ENCODE data around the gene GMCL2. TPM values are rescaled to one million over a fixed set of nuclear protein-coding genes. Genes with fewer than 3 reads are reported as not detected.

GMCL2 gene
- total RNA-seq, 2 experiments from 2014 or later, result not detected

- no peak overlapping the region for H3K4me3 Mint-ChIP-seq
- intact Hi-C loops (cut with micrococcal nuclease), result no loop called here
- no peak for DNase-seq
- H3K27me3 Mint-ChIP-seq, result peaks cover 17% of the 10 kb centered on the region
- H3K36me3 Mint-ChIP-seq, result no peaks in the 10 kb centered on the region
- ChIA-PET POLR2A (no interaction called here), CTCF (no interaction called here)
- peaks cover 4% of the 10 kb centered on the region for H3K4me1 Mint-ChIP-seq (ENCODE audit: low read depth)
- no peak overlapping the region for H3K27ac Mint-ChIP-seq
- no peaks in the 10 kb centered on the region for H3K9me3 Mint-ChIP-seq
Observed at GRCh38 chr5:178192787-178193186, 5.6 kb upstream of the GMCL2 start.

GRCh38 chr5:178192244-178192643 lies 5.1 kb upstream of the GMCL2 start:
- Mint-ChIP-seq H3K4me1 (ENCODE audit: low read depth) (peaks cover 4% of the 10 kb centered on the region), H3K27me3 (peaks cover 17% of the 10 kb centered on the region), H3K36me3 (no peaks in the 10 kb centered on the region), H3K9me3 (no peaks in the 10 kb centered on the region), H3K27ac (no peak overlapping the region), H3K4me3 (no peak overlapping the region)
- no peak for DNase-seq
- intact Hi-C loops (cut with micrococcal nuclease), result no loop called here
- CTCF ChIA-PET, result no interaction called here
- POLR2A ChIA-PET, result no interaction called here

GRCh38 chr5:178191661-178192060 lies 4.5 kb upstream of the GMCL2 start:
- H3K27me3 Mint-ChIP-seq, result peaks cover 17% of the 10 kb centered on the region
- no peaks in the 10 kb centered on the region for H3K9me3 Mint-ChIP-seq
- CTCF ChIA-PET, result no interaction called here
- POLR2A ChIA-PET, result no interaction called here
- intact Hi-C loops (cut with micrococcal nuclease), result no loop called here
- H3K4me3 Mint-ChIP-seq, result no peak overlapping the region
- no peaks in the 10 kb centered on the region for H3K36me3 Mint-ChIP-seq
- peaks cover 4% of the 10 kb centered on the region for H3K4me1 Mint-ChIP-seq (ENCODE audit: low read depth)
- no peak overlapping the region for H3K27ac Mint-ChIP-seq
- DNase-seq, result no peak

- H3K4me3 Mint-ChIP-seq, result no peak overlapping the region
- no peak overlapping the region for H3K27ac Mint-ChIP-seq
- peaks cover 17% of the 10 kb centered on the region for H3K27me3 Mint-ChIP-seq
- DNase-seq, result no peak
- CTCF ChIA-PET, result interaction anchor here (0.7 to 1.2 kb wide), 2 partner anchors 45 to 69 kb away, joined by 3 to 5 read pairs; no protein-coding TSS in a partner anchor
- H3K4me1 Mint-ChIP-seq (ENCODE audit: low read depth), result peaks cover 4% of the 10 kb centered on the region
- POLR2A ChIA-PET, result no interaction called here
- intact Hi-C loops (cut with micrococcal nuclease), result no loop called here
- H3K9me3 Mint-ChIP-seq, result no peaks in the 10 kb centered on the region
- H3K36me3 Mint-ChIP-seq, result no peaks in the 10 kb centered on the region
Observed at GRCh38 chr5:178189433-178189832, 2.3 kb upstream of the GMCL2 start.

- DNase-seq, result no peak
- H3K36me3 Mint-ChIP-seq, result no peaks in the 10 kb centered on the region
- no peak overlapping the region for H3K4me3 Mint-ChIP-seq
- H3K4me1 Mint-ChIP-seq (ENCODE audit: low read depth), result peaks cover 4% of the 10 kb centered on the region
- ChIA-PET POLR2A (no interaction called here), CTCF (no interaction called here)
- intact Hi-C loops (cut with micrococcal nuclease), result no loop called here
- no peaks in the 10 kb centered on the region for H3K9me3 Mint-ChIP-seq
- H3K27ac Mint-ChIP-seq, result no peak overlapping the region
- H3K27me3 Mint-ChIP-seq, result peaks cover 8% of the 10 kb centered on the region
Observed at GRCh38 chr5:178186427-178186826, 744 bp downstream of the GMCL2 start.

- no peak for DNase-seq
- Mint-ChIP-seq H3K36me3 (no peaks in the 10 kb centered on the region), H3K9me3 (no peaks in the 10 kb centered on the region), H3K4me1 (ENCODE audit: low read depth) (peaks cover 4% of the 10 kb centered on the region), H3K27me3 (peaks cover 4% of the 10 kb centered on the region), H3K27ac (no peak overlapping the region), H3K4me3 (no peak overlapping the region)
- intact Hi-C loops (cut with micrococcal nuclease), result no loop called here
- ChIA-PET CTCF (interaction anchor here (1.3 kb wide), 1 partner anchor 107 kb away, joined by 7 read pairs; no protein-coding TSS in a partner anchor), POLR2A (no interaction called here)
Observed at GRCh38 chr5:178182158-178182876, 4.9 kb downstream of the GMCL2 start.

GRCh38 chr5:178180141-178180863 lies 6.9 kb downstream of the GMCL2 start:
- CTCF ChIA-PET, result no interaction called here
- POLR2A ChIA-PET, result no interaction called here
- H3K27me3 Mint-ChIP-seq, result peaks cover 4% of the 10 kb centered on the region
- intact Hi-C loops (cut with micrococcal nuclease), result no loop called here
- no peak overlapping the region for H3K4me3 Mint-ChIP-seq
- no peak overlapping the region for H3K27ac Mint-ChIP-seq
- no peaks in the 10 kb centered on the region for H3K36me3 Mint-ChIP-seq
- no peaks in the 10 kb centered on the region for H3K9me3 Mint-ChIP-seq
- peaks cover 4% of the 10 kb centered on the region for H3K4me1 Mint-ChIP-seq (ENCODE audit: low read depth)
- DNase-seq, result no peak

- H3K9me3 Mint-ChIP-seq, result no peaks in the 10 kb centered on the region
- H3K36me3 Mint-ChIP-seq, result no peaks in the 10 kb centered on the region
- H3K27ac Mint-ChIP-seq, result no peak overlapping the region
- H3K27me3 Mint-ChIP-seq, result peaks cover 4% of the 10 kb centered on the region
- intact Hi-C loops (cut with micrococcal nuclease), result no loop called here
- H3K4me1 Mint-ChIP-seq (ENCODE audit: low read depth), result peaks cover 4% of the 10 kb centered on the region
- H3K4me3 Mint-ChIP-seq, result no peak overlapping the region
- no peak for DNase-seq
- ChIA-PET CTCF (no interaction called here), POLR2A (no interaction called here)
Observed at GRCh38 chr5:178177569-178177968, 9.6 kb downstream of the GMCL2 start.

- no peak for DNase-seq
- peaks cover 4% of the 10 kb centered on the region for H3K27me3 Mint-ChIP-seq
- CTCF ChIA-PET, result no interaction called here
- H3K4me1 Mint-ChIP-seq (ENCODE audit: low read depth), result no peaks in the 10 kb centered on the region
- H3K4me3 Mint-ChIP-seq, result no peak overlapping the region
- H3K9me3 Mint-ChIP-seq, result no peaks in the 10 kb centered on the region
- POLR2A ChIA-PET, result no interaction called here
- no peak overlapping the region for H3K27ac Mint-ChIP-seq
- intact Hi-C loops (cut with micrococcal nuclease), result no loop called here
- H3K36me3 Mint-ChIP-seq, result no peaks in the 10 kb centered on the region
Observed at GRCh38 chr5:178176791-178177190, 10.4 kb downstream of the GMCL2 start.

- POLR2A ChIA-PET, result no interaction called here
- Mint-ChIP-seq H3K27me3 (peaks cover 4% of the 10 kb centered on the region), H3K9me3 (no peaks in the 10 kb centered on the region), H3K36me3 (no peaks in the 10 kb centered on the region), H3K27ac (no peak overlapping the region), H3K4me1 (ENCODE audit: low read depth) (no peaks in the 10 kb centered on the region), H3K4me3 (no peak overlapping the region)
- no peak for DNase-seq
- CTCF ChIA-PET, result interaction anchor here (1.5 kb wide), 1 partner anchor 98 kb away, joined by 3 read pairs; no protein-coding TSS in a partner anchor
- intact Hi-C loops (cut with micrococcal nuclease), result no loop called here
Observed at GRCh38 chr5:178174456-178174855, 12.7 kb downstream of the GMCL2 start.

GRCh38 chr5:178170455-178170854 lies 16.7 kb downstream of the GMCL2 start:
- ChIA-PET CTCF (no interaction called here), POLR2A (no interaction called here)
- DNase-seq, result no peak
- intact Hi-C loops (cut with micrococcal nuclease), result no loop called here
- Mint-ChIP-seq H3K27ac (no peak overlapping the region), H3K4me3 (no peak overlapping the region), H3K36me3 (no peaks in the 10 kb centered on the region), H3K9me3 (no peaks in the 10 kb centered on the region), H3K27me3 (no peaks in the 10 kb centered on the region), H3K4me1 (ENCODE audit: low read depth) (no peaks in the 10 kb centered on the region)

GRCh38 chr5:178165581-178165980 lies 21.6 kb downstream of the GMCL2 start:
- Mint-ChIP-seq H3K4me1 (ENCODE audit: low read depth) (peaks cover 5% of the 10 kb centered on the region), H3K4me3 (no peak overlapping the region), H3K9me3 (no peaks in the 10 kb centered on the region), H3K36me3 (no peaks in the 10 kb centered on the region), H3K27me3 (peaks cover 11% of the 10 kb centered on the region), H3K27ac (no peak overlapping the region)
- no peak for DNase-seq
- intact Hi-C loops (cut with micrococcal nuclease), result no loop called here
- ChIA-PET CTCF (interaction anchor here (4.0 kb wide), 1 partner anchor 90 kb away, joined by 41 read pairs; no protein-coding TSS in a partner anchor), POLR2A (no interaction called here)

All from activated CD4-positive, alpha-beta memory T cell treated with anti-CD3 and anti-CD28 coated beads for 36 hours (primary cell).